ENCODE data around the gene ZNF577.

DNA sequence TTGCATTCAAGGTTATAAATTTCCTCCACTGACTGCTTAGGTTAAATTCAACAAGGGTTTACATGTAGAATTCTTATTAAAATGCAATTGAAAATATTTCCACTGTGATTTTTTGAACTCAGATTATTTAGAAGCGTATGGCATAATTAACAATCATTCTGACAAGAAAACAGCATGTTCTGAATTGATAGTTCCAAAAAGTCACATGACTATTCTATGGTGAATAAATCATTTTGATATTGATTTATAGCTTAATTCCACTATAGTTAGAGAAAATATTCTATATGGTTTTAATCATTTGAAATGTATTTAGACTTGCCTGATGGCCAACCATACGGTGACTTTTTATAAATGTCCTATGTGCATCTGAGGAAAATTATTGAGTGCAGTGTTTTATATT, 3.0 kb downstream of the ZNF577 start:
- TF ChIP-seq, protein P1, sequence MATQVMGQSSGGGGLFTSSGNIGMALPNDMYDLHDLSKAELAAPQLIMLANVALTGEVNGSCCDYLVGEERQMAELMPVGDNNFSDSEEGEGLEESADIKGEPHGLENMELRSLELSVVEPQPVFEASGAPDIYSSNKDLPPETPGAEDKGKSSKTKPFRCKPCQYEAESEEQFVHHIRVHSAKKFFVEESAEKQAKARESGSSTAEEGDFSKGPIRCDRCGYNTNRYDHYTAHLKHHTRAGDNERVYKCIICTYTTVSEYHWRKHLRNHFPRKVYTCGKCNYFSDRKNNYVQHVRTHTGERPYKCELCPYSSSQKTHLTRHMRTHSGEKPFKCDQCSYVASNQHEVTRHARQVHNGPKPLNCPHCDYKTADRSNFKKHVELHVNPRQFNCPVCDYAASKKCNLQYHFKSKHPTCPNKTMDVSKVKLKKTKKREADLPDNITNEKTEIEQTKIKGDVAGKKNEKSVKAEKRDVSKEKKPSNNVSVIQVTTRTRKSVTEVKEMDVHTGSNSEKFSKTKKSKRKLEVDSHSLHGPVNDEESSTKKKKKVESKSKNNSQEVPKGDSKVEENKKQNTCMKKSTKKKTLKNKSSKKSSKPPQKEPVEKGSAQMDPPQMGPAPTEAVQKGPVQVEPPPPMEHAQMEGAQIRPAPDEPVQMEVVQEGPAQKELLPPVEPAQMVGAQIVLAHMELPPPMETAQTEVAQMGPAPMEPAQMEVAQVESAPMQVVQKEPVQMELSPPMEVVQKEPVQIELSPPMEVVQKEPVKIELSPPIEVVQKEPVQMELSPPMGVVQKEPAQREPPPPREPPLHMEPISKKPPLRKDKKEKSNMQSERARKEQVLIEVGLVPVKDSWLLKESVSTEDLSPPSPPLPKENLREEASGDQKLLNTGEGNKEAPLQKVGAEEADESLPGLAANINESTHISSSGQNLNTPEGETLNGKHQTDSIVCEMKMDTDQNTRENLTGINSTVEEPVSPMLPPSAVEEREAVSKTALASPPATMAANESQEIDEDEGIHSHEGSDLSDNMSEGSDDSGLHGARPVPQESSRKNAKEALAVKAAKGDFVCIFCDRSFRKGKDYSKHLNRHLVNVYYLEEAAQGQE (IDR thresholded peaks at IDR 0.05; ENCODE audit: insufficient read depth in 1 of 2, low read depth in 2 of 2, low read length in 2 of 2) = no peak
- TF ChIP-seq FOXP2 (optimal IDR thresholded peaks at IDR 0.05; ENCODE audit: borderline replicate concordance, extremely low read depth, extremely low read length, insufficient read depth) = no peak
